Activated B cell treated with CpG ODN at 0.5 μM for 24 hours (primary cell): Measurements from ENCODE around the gene NAA11. TPM values are rescaled to one million over a fixed set of nuclear protein-coding genes. Genes with fewer than 3 reads are reported as not detected.

Source experiments
- ATAC-seq: fragments of 200-7000 bp; cut with Tn5 transposase; one replicate; pipeline ENCODE4 v1.10.0; 2021; ENCODE audit warnings: low read depth, mild to moderate bottlenecking, moderate library complexity
- CTCF ChIA-PET: fragments of 350-600 bp; sonication (Branson Sonifier 250); formaldehyde crosslinking; loops from one replicate; lab custom pipeline; 2021; ENCODE audit warnings: antibody characterized with exemption; lab: Charles Lee
- POLR2A ChIA-PET: fragments of 350-600 bp; sonication (Branson Sonifier 250); formaldehyde crosslinking; loops from one replicate; lab custom pipeline; 2021; ENCODE audit warnings: antibody characterized with exemption; lab: Charles Lee
- DNase-seq: peaks from one replicate; pipeline ENCODE4 v3.0.0; 2022
- H3K27ac Mint-ChIP-seq: one replicate; pipeline ENCODE4 v1.8.0; 2020; ENCODE audit warnings: mixed read lengths
- H3K27me3 Mint-ChIP-seq: one replicate; pipeline ENCODE4 v1.8.0; 2021; ENCODE audit warnings: mixed read lengths
- H3K36me3 Mint-ChIP-seq: one replicate; pipeline ENCODE4 v1.8.0; 2021; ENCODE audit warnings: low read depth, mixed read lengths
- H3K4me1 Mint-ChIP-seq: one replicate; pipeline ENCODE4 v1.8.0; 2021; ENCODE audit warnings: mixed read lengths
- H3K4me3 Mint-ChIP-seq: one replicate; pipeline ENCODE4 v1.8.0; 2020; ENCODE audit warnings: mild to moderate bottlenecking, mixed read lengths
- H3K9me3 Mint-ChIP-seq: one replicate; pipeline ENCODE4 v1.8.0; 2020; ENCODE audit warnings: mixed read lengths
- intact Hi-C: fragments of 100-400 bp; cut with micrococcal nuclease; formaldehyde crosslinking; loops from one replicate; pipeline ENCODE4 v1.15.1; 2024
- total RNA-seq: library from RNA; stranded (reverse); gene quantifications from 2 replicates; pipeline ENCODE4 v1.2.3, GENCODE V29; 2022
- TF ChIP-seq, protein P1 (sequence below): fragments of 200-600 bp; IDR thresholded peaks from one replicate; pipeline ENCODE4 v1.8.0; 2022; ENCODE audit warnings: antibody characterized with exemption, mild to moderate bottlenecking

NAA11 gene
- total RNA-seq, 1 donor from 2014 or later, result not detected

DNA sequence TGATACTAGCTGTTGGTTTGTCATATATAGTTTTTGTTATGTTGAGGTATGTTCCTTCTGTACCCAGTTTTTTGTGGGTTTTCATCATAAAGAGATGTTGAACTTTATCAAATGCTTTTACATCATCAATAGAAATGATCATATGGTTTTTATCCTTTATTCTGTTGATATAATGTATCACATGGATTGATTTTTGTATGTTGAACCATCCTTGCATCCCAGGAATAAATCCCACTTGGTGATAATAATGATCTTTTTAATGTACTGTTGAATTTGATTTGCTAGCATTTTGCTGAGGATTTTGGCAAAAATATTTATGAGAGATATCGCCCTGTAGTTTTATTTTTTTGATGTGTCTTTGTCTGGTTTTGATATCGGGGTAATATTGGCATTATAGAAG is 22.5 kb upstream of the NAA11 start:
- CTCF ChIA-PET, result no interaction called here
- H3K4me1 Mint-ChIP-seq, result no peaks in the 10 kb centered on the region

DNA sequence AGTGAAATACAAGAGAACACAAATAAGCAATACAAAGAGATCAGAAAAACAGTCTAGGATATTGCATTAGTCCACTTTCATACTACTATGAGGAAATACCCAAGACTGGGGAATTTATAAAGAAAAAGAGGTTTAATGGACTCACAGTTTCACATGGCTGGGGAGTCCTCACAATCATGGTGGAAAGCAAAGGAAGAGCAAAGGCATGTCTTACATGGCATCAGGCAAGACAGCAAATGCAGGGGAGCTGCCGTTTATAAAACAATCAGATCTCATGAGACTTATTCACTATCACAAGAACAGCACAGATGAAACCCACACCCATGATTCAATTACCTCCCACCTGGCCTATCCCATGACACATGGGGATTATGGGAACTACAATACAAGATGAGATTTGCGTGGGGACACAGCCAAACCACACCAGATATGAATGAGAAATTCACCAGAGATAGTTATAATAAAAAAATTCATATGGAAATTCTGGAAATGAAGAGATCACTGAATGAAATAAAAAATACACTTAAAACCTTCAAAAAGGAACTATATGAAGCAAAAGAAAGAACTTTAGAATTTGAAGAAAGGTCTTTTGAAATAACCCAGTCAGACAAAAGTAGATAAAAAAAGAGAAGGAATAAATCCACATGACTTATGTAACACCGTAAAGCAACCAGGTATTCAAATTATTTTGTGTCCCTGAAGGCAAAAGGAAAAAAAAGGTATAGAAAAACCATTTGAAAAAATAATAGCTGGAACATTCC is 16.2 kb upstream of the NAA11 start:
- POLR2A ChIA-PET, result interaction anchor here (0.6 kb wide), 1 partner anchor 27 kb away, joined by 3 read pairs; no protein-coding TSS in a partner anchor

More for the DNA sequence above, 22.5 kb upstream of the NAA11 start:
- ATAC-seq, result no peak
- intact Hi-C loops, result no loop called here
- Mint-ChIP-seq H3K4me3 (no peak overlapping the region), H3K9me3 (peaks cover 18% of the 10 kb centered on the region), H3K27me3 (peaks cover 1% of the 10 kb centered on the region), H3K27ac (no peak overlapping the region), H3K36me3 (no peaks in the 10 kb centered on the region)
- POLR2A ChIA-PET, result no interaction called here
- no peak for DNase-seq
- TF ChIP-seq, protein P1, sequence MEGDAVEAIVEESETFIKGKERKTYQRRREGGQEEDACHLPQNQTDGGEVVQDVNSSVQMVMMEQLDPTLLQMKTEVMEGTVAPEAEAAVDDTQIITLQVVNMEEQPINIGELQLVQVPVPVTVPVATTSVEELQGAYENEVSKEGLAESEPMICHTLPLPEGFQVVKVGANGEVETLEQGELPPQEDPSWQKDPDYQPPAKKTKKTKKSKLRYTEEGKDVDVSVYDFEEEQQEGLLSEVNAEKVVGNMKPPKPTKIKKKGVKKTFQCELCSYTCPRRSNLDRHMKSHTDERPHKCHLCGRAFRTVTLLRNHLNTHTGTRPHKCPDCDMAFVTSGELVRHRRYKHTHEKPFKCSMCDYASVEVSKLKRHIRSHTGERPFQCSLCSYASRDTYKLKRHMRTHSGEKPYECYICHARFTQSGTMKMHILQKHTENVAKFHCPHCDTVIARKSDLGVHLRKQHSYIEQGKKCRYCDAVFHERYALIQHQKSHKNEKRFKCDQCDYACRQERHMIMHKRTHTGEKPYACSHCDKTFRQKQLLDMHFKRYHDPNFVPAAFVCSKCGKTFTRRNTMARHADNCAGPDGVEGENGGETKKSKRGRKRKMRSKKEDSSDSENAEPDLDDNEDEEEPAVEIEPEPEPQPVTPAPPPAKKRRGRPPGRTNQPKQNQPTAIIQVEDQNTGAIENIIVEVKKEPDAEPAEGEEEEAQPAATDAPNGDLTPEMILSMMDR, result no peak

GRCh38 chr4:79340568-79340967 is 14.7 kb upstream of the NAA11 start:
- Mint-ChIP-seq H3K4me3 (no peak overlapping the region), H3K4me1 (no peaks in the 10 kb centered on the region), H3K36me3 (no peaks in the 10 kb centered on the region), H3K27me3 (no peaks in the 10 kb centered on the region), H3K27ac (no peak overlapping the region), H3K9me3 (peaks cover 22% of the 10 kb centered on the region)
- DNase-seq, result no peak
- no peak for ATAC-seq
- intact Hi-C loops, result no loop called here
- ChIA-PET CTCF (no interaction called here), POLR2A (no interaction called here)
- TF ChIP-seq, protein P1, result no peak

More for the DNA sequence above, 16.2 kb upstream of the NAA11 start:
- CTCF ChIA-PET, result no interaction called here
- no peak for ATAC-seq
- peaks cover 25% of the 10 kb centered on the region for H3K9me3 Mint-ChIP-seq
- no peaks in the 10 kb centered on the region for H3K4me1 Mint-ChIP-seq
- no peak for DNase-seq
- H3K27me3 Mint-ChIP-seq, result no peaks in the 10 kb centered on the region
- H3K36me3 Mint-ChIP-seq, result no peaks in the 10 kb centered on the region
- no peak overlapping the region for H3K27ac Mint-ChIP-seq
- H3K4me3 Mint-ChIP-seq, result no peak overlapping the region
- TF ChIP-seq, protein P1, result no peak
- intact Hi-C loops, result no loop called here

DNA sequence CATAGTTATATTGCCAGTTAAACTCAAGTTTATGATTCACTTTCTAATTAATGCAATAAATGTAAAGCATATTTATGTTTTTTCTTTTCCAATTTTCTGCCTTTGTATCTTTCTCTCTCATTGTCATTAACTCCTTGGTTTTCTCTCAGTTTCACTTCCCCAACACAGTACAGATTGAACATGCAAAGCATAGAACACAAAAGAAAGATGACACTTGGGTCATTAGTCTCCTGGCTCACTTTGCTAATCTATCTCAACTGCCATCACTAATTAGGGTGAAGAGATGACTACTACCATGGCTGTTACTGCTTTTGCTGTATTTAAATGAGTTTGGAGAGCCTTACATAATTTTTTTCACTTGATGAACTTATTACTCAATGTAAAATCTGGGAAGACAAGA is 12.3 kb upstream of the NAA11 start:
- ChIA-PET POLR2A (no interaction called here), CTCF (no interaction called here)
- H3K27me3 Mint-ChIP-seq, result peaks cover 2% of the 10 kb centered on the region
- H3K36me3 Mint-ChIP-seq, result no peaks in the 10 kb centered on the region
- TF ChIP-seq, protein P1, result no peak
- H3K27ac Mint-ChIP-seq, result no peak overlapping the region
- intact Hi-C loops, result no loop called here
- H3K4me1 Mint-ChIP-seq, result no peaks in the 10 kb centered on the region
- no peak for ATAC-seq
- H3K9me3 Mint-ChIP-seq, result peaks cover 13% of the 10 kb centered on the region
- DNase-seq, result no peak
- no peak overlapping the region for H3K4me3 Mint-ChIP-seq

- POLR2A ChIA-PET, result no interaction called here
- Mint-ChIP-seq H3K36me3 (no peaks in the 10 kb centered on the region), H3K27me3 (peaks cover 2% of the 10 kb centered on the region), H3K4me3 (no peak overlapping the region), H3K9me3 (no peaks in the 10 kb centered on the region), H3K27ac (no peak overlapping the region), H3K4me1 (no peaks in the 10 kb centered on the region)
- TF ChIP-seq, protein P1, result no peak
- CTCF ChIA-PET, result no interaction called here
- DNase-seq (no peak), ATAC-seq (no peak)
- intact Hi-C loops, result no loop called here
These were observed 8.9 kb upstream of the NAA11 start for GRCh38 chr4:79334783-79335182.
